Measurements from ENCODE around the gene BTN1A1. TPM values are rescaled to one million over a fixed set of nuclear protein-coding genes. Genes with fewer than 3 reads are reported as not detected.
A peak's percentile ranks its signal among the peaks of the same experiment; 100 is the strongest.

The BTN1A1 gene
- total and polyA plus RNA-seq, 10 of the 15 experiments (the other 5 are each of a cell fraction or from before 2014, with no cell fraction given): 0.05 to 2.2 (median 0.87) TPM

DNA sequence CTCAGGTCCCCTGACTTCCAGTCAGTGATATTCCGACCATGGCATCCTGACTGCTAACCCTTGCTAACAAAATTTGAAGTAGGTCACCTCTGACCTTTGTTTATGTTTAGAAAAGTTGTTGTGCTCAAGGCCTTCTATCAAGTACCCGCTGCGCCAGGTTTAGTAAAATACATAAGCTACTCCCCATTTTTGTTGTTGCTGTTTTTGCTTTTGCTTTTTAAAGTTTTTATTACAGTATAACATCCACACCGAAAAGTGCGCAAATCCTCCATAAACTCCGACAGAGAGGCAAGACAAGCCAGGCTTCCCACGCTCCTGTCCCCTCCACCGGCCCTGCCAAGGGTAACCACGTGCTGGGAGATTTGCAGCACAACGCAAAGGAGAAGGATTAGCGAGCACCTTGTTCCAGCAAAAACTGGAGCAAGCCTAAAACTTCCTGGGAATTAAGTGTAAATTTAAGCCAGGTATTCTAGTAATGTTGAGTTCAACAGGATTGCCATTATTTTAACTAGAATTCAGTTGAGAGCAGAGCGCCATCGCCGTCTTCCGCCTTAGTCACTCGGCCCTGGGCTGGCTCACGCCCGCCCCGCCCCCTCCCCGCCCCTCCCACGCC is 20.2 kb downstream of the BTN1A1 start:
- BruUV-seq (replicated peaks): TSS peak; percentile 98
- Histone ChIP-seq H3K4me2 (ENCODE audit: control insufficient read depth, insufficient read depth) (peak overlapping the region; percentile 56), H3K79me2 (ENCODE audit: control insufficient read depth, insufficient read depth, low read length) (peaks cover 5% of the 10 kb centered on the region), H4K20me1 (ENCODE audit: control insufficient read depth, insufficient read depth) (no peaks in the 10 kb centered on the region), H3K9me3 (replicated peaks; ENCODE audit: control insufficient read depth, insufficient read depth, low read length) (no peaks in the 10 kb centered on the region), H3K27ac (ENCODE audit: control insufficient read depth, insufficient read depth) (peak overlapping the region; percentile 66), H3K4me1 (ENCODE audit: control insufficient read depth, insufficient read depth, low read length) (peaks cover 6% of the 10 kb centered on the region), H3K9ac (ENCODE audit: control insufficient read depth, insufficient read depth, low read length) (peak overlapping the region; percentile 59), H2AFZ (ENCODE audit: control insufficient read depth, low read depth, low read length) (peak overlapping the region; percentile 86), H3K36me3 (ENCODE audit: control insufficient read depth in 2 of 2, insufficient read depth in 2 of 2, low read length in 1 of 2) (no peaks in the 10 kb centered on the region), H3K4me3 (peak overlapping the region; percentile 32; the same call in 1 of the 2 replicates), H3K27me3 (replicated peaks in 1 of 2; ENCODE audit: control insufficient read depth in 2 of 2, insufficient read depth in 2 of 2, low read length in 1 of 2) (no peaks in the 10 kb centered on the region)
- ChIA-PET POLR2A (interaction anchor here (3.5 to 4.7 kb wide), 2 partner anchors 12 to 46 kb away, joined by 16 read pairs; no protein-coding TSS in a partner anchor), CTCF (interaction anchor here (0.7 to 1.3 kb wide), 4 partner anchors 13 to 95 kb away, joined by 3 to 5 read pairs (median 3); no protein-coding TSS in a partner anchor), SMC1A (ENCODE audit: uncharacterized antibody, unreplicated experiment) (interaction anchor here (0.7 to 2.4 kb wide), 7 partner anchors 12 to 49 kb away, joined by 3 to 12 read pairs (median 5); partner anchors contain the start of gene HMGN4), RAD21 (ENCODE audit: unreplicated experiment) (interaction anchor here (1.5 to 1.9 kb wide), 3 partner anchors 11 to 49 kb away, joined by 4 to 6 read pairs (median 5); no protein-coding TSS in a partner anchor)
- DNase-seq (ENCODE audit: low read depth, low spot score) (no peak), ATAC-seq (peak; percentile 3), FAIRE-seq (no peak)
- intact Hi-C loops (cut with micrococcal nuclease; ENCODE audit: unreplicated experiment): loop anchor here (2.0 kb wide), 1 partner anchor 46 kb away; no protein-coding TSS in a partner anchor
- WGBS (ENCODE audit: insufficient coverage, insufficient replicate concordance, low lambda C conversion rate, missing lambda C conversion rate): 26% methylated on average over 13 of the region's 21 CpGs
- in situ Hi-C loops (cut with MboI): no loop called here
- TF ChIP-seq RAD51 (IDR thresholded peaks at IDR 0.05) (peak; percentile 74), REST (IDR thresholded peaks at IDR 0.05; ENCODE audit: low read depth, low read length) (no peak), MAX (IDR thresholded peaks at IDR 0.05; ENCODE audit: low read depth, low read length) (peak; percentile 51; the same call in 1 of the 2 replicates), PML (IDR thresholded peaks at IDR 0.05; ENCODE audit: low read length) (peak; percentile 57; the same call in 1 of the 2 replicates), MXI1 (IDR thresholded peaks at IDR 0.05; ENCODE audit: low read depth, low read length) (peak; percentile 82), RB1 (IDR thresholded peaks at IDR 0.05; ENCODE audit: borderline replicate concordance) (peak; percentile 34; the same call in 1 of the 2 replicates), GATAD2B (conservative IDR thresholded peaks at IDR 0.05; ENCODE audit: low read depth) (0 out of 2 replicates have a peak, but pooled peaks have one; percentile 35), BHLHE40 (IDR thresholded peaks at IDR 0.05; ENCODE audit: borderline replicate concordance in 1 of 2, low read depth in 2 of 2, low read length in 1 of 2) (peak; percentile 7 to 40; a peak in 1 of 4 replicates), NBN (IDR thresholded peaks at IDR 0.05) (peak; percentile 25; the same call in 1 of the 2 replicates)
- TF ChIP-seq, protein P1, sequence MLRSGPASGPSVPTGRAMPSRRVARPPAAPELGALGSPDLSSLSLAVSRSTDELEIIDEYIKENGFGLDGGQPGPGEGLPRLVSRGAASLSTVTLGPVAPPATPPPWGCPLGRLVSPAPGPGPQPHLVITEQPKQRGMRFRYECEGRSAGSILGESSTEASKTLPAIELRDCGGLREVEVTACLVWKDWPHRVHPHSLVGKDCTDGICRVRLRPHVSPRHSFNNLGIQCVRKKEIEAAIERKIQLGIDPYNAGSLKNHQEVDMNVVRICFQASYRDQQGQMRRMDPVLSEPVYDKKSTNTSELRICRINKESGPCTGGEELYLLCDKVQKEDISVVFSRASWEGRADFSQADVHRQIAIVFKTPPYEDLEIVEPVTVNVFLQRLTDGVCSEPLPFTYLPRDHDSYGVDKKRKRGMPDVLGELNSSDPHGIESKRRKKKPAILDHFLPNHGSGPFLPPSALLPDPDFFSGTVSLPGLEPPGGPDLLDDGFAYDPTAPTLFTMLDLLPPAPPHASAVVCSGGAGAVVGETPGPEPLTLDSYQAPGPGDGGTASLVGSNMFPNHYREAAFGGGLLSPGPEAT (IDR thresholded peaks at IDR 0.05; ENCODE audit: low read depth): peak; percentile 58; the same call in 1 of the 2 replicates
- TF ChIP-seq, protein P2, sequence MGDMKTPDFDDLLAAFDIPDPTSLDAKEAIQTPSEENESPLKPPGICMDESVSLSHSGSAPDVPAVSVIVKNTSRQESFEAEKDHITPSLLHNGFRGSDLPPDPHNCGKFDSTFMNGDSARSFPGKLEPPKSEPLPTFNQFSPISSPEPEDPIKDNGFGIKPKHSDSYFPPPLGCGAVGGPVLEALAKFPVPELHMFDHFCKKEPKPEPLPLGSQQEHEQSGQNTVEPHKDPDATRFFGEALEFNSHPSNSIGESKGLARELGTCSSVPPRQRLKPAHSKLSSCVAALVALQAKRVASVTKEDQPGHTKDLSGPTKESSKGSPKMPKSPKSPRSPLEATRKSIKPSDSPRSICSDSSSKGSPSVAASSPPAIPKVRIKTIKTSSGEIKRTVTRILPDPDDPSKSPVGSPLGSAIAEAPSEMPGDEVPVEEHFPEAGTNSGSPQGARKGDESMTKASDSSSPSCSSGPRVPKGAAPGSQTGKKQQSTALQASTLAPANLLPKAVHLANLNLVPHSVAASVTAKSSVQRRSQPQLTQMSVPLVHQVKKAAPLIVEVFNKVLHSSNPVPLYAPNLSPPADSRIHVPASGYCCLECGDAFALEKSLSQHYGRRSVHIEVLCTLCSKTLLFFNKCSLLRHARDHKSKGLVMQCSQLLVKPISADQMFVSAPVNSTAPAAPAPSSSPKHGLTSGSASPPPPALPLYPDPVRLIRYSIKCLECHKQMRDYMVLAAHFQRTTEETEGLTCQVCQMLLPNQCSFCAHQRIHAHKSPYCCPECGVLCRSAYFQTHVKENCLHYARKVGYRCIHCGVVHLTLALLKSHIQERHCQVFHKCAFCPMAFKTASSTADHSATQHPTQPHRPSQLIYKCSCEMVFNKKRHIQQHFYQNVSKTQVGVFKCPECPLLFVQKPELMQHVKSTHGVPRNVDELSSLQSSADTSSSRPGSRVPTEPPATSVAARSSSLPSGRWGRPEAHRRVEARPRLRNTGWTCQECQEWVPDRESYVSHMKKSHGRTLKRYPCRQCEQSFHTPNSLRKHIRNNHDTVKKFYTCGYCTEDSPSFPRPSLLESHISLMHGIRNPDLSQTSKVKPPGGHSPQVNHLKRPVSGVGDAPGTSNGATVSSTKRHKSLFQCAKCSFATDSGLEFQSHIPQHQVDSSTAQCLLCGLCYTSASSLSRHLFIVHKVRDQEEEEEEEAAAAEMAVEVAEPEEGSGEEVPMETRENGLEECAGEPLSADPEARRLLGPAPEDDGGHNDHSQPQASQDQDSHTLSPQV (IDR thresholded peaks at IDR 0.05): peak; percentile 77; the same call in 1 of the 2 replicates

All from GM12878 (cell line).